HEK293 (cell line): ENCODE results near the gene METTL25.

Experiments
- CTCF ChIP-seq: fragments of 450-650 bp; formaldehyde crosslinking; IDR thresholded peaks from 2 replicates; pipeline ENCODE4 v1.5.1; 2016; ENCODE audit warnings: missing biosample characterization, missing genetic modification characterization
- REST ChIP-seq: fragments of 450-650 bp; formaldehyde crosslinking; IDR thresholded peaks from 2 replicates; pipeline ENCODE4 v1.5.1; 2016; ENCODE audit warnings: missing biosample characterization, missing genetic modification characterization
- WT1 ChIP-seq: fragments of 450-650 bp; formaldehyde crosslinking; IDR thresholded peaks from 2 replicates; pipeline ENCODE4 v1.5.1; 2016; ENCODE audit warnings: missing biosample characterization, missing genetic modification characterization
- ZFP37 ChIP-seq: fragments of 450-650 bp; formaldehyde crosslinking; IDR thresholded peaks from 2 replicates; pipeline ENCODE4 v1.5.1; 2016; ENCODE audit warnings: missing biosample characterization, missing genetic modification characterization
- ZNF24 ChIP-seq: fragments of 450-650 bp; formaldehyde crosslinking; IDR thresholded peaks from 2 replicates; pipeline ENCODE4 v1.5.1; 2016; ENCODE audit warnings: missing biosample characterization, missing genetic modification characterization
- ZNF302 ChIP-seq: fragments of 450-650 bp; formaldehyde crosslinking; IDR thresholded peaks from 2 replicates; pipeline ENCODE4 v1.5.1; 2016; ENCODE audit warnings: missing biosample characterization, missing genetic modification characterization, low read depth
- ZNF335 ChIP-seq: fragments of 450-650 bp; formaldehyde crosslinking; conservative IDR thresholded peaks from 2 replicates; pipeline ENCODE4 v1.5.1; 2016; ENCODE audit warnings: missing biosample characterization, missing genetic modification characterization
- ZNF488 ChIP-seq: fragments of 450-650 bp; formaldehyde crosslinking; IDR thresholded peaks from 2 replicates; pipeline ENCODE4 v1.5.1; 2016; ENCODE audit warnings: missing biosample characterization, missing genetic modification characterization
- ZNF558 ChIP-seq: fragments of 450-650 bp; formaldehyde crosslinking; IDR thresholded peaks from 2 replicates; pipeline ENCODE4 v1.5.1; 2016; ENCODE audit warnings: missing biosample characterization, missing genetic modification characterization
- ZNF624 ChIP-seq: fragments of 450-650 bp; formaldehyde crosslinking; IDR thresholded peaks from 2 replicates; pipeline ENCODE4 v1.5.1; 2017; ENCODE audit warnings: missing biosample characterization, missing genetic modification characterization
- ZNF677 ChIP-seq: fragments of 450-650 bp; IDR thresholded peaks from 2 replicates; pipeline ENCODE4 v1.5.0; 2018; ENCODE audit warnings: missing biosample characterization, mild to moderate bottlenecking, missing genetic modification characterization, moderate library complexity
- ZNF843 ChIP-seq: fragments of 450-650 bp; formaldehyde crosslinking; IDR thresholded peaks from 2 replicates; pipeline ENCODE4 v1.5.1; 2016; ENCODE audit warnings: missing biosample characterization, missing genetic modification characterization

- TF ChIP-seq CTCF (no peak), ZNF488 (tag by site-specific recombination) (no peak), WT1 (no peak), ZFP37 (no peak), REST (tag by site-specific recombination) (no peak), ZNF24 (tag by site-specific recombination) (no peak), ZNF677 (no peak), ZNF624 (tag by site-specific recombination) (no peak), ZNF302 (no peak), ZNF335 (tag by site-specific recombination) (no peak), ZNF843 (tag by site-specific recombination) (no peak), ZNF558 (tag by site-specific recombination) (no peak)
Measured at GRCh38 chr12:82378997-82379396, 20.7 kb downstream of the METTL25 start.
